HEK293 (cell line): ENCODE measurements around the gene TRIP10.

Source experiments
- BCL11B ChIP-seq: fragments of 450-650 bp; formaldehyde crosslinking; IDR thresholded peaks from 2 replicates; pipeline ENCODE4 v1.5.1; 2016; ENCODE audit warnings: low read depth, missing biosample characterization, missing genetic modification characterization
- GFI1B ChIP-seq: fragments of 450-650 bp; formaldehyde crosslinking; IDR thresholded peaks from 2 replicates; pipeline ENCODE4 v1.5.1; 2016; ENCODE audit warnings: missing biosample characterization, missing genetic modification characterization
- GLIS2 ChIP-seq: fragments of 450-650 bp; formaldehyde crosslinking; IDR thresholded peaks from 2 replicates; pipeline ENCODE4 v1.5.1; 2016; ENCODE audit warnings: missing biosample characterization, missing genetic modification characterization
- HIC1 ChIP-seq: fragments of 450-650 bp; formaldehyde crosslinking; IDR thresholded peaks from 2 replicates; pipeline ENCODE4 v1.5.1; 2016; ENCODE audit warnings: missing biosample characterization, missing genetic modification characterization
- HOXC10 ChIP-seq: sonication (generic); formaldehyde crosslinking; IDR thresholded peaks from 2 replicates; pipeline ENCODE4 v1.8.1; 2023; ENCODE audit warnings: mild to moderate bottlenecking, missing genetic modification reagents
- HOXD13 ChIP-seq: sonication (generic); formaldehyde crosslinking; IDR thresholded peaks from 2 replicates; pipeline ENCODE4 v1.8.0; 2022; ENCODE audit warnings: missing genetic modification reagents, borderline replicate concordance
- SALL2 ChIP-seq: fragments of 450-650 bp; formaldehyde crosslinking; IDR thresholded peaks from 2 replicates; pipeline ENCODE4 v1.5.0; 2017; ENCODE audit warnings: missing biosample characterization, mild to moderate bottlenecking, missing genetic modification characterization, borderline replicate concordance
- TSHZ1 ChIP-seq: fragments of 450-650 bp; formaldehyde crosslinking; IDR thresholded peaks from 2 replicates; pipeline ENCODE4 v1.5.1; 2016; ENCODE audit warnings: missing biosample characterization, missing genetic modification characterization, borderline replicate concordance
- ZBTB10 ChIP-seq: fragments of 450-650 bp; formaldehyde crosslinking; IDR thresholded peaks from 2 replicates; pipeline ENCODE4 v1.5.1; 2016; ENCODE audit warnings: missing biosample characterization, missing genetic modification characterization
- ZBTB7A ChIP-seq: fragments of 450-650 bp; formaldehyde crosslinking; IDR thresholded peaks from 2 replicates; pipeline ENCODE4 v1.5.1; 2016; ENCODE audit warnings: low read depth, missing biosample characterization, missing genetic modification characterization
- ZEB2 ChIP-seq: fragments of 450-650 bp; formaldehyde crosslinking; IDR thresholded peaks from 2 replicates; pipeline ENCODE4 v1.5.1; 2016; ENCODE audit warnings: missing biosample characterization, missing genetic modification characterization
- ZFP3 ChIP-seq: fragments of 450-650 bp; formaldehyde crosslinking; IDR thresholded peaks from 2 replicates; pipeline ENCODE4 v1.5.1; 2016; ENCODE audit warnings: low read depth, missing biosample characterization, missing genetic modification characterization
- ZNF202 ChIP-seq: fragments of 450-650 bp; formaldehyde crosslinking; IDR thresholded peaks from 2 replicates; pipeline ENCODE4 v1.5.1; 2016; ENCODE audit warnings: missing biosample characterization, missing genetic modification characterization, borderline replicate concordance
- ZNF280C ChIP-seq: fragments of 450-650 bp; formaldehyde crosslinking; IDR thresholded peaks from 2 replicates; pipeline ENCODE4 v1.5.1; 2016; ENCODE audit warnings: missing biosample characterization, missing genetic modification characterization
- ZNF302 ChIP-seq: fragments of 450-650 bp; formaldehyde crosslinking; IDR thresholded peaks from 2 replicates; pipeline ENCODE4 v1.5.1; 2016; ENCODE audit warnings: missing biosample characterization, missing genetic modification characterization, low read depth
- ZNF404 ChIP-seq: fragments of 450-650 bp; formaldehyde crosslinking; IDR thresholded peaks from 2 replicates; pipeline ENCODE4 v1.5.1; 2017; ENCODE audit warnings: missing biosample characterization, missing genetic modification characterization
- ZNF423 ChIP-seq: fragments of 450-650 bp; formaldehyde crosslinking; IDR thresholded peaks from 2 replicates; pipeline ENCODE4 v1.5.1; 2016; ENCODE audit warnings: missing biosample characterization, missing genetic modification characterization
- ZNF501 ChIP-seq: fragments of 450-650 bp; formaldehyde crosslinking; IDR thresholded peaks from 2 replicates; pipeline ENCODE4 v1.5.1; 2016; ENCODE audit warnings: missing biosample characterization, missing genetic modification characterization
- ZNF521 ChIP-seq: fragments of 450-650 bp; formaldehyde crosslinking; IDR thresholded peaks from 2 replicates; pipeline ENCODE4 v1.5.1; 2017; ENCODE audit warnings: missing biosample characterization, mild to moderate bottlenecking, missing genetic modification characterization
- ZNF623 ChIP-seq: fragments of 450-650 bp; formaldehyde crosslinking; IDR thresholded peaks from 2 replicates; pipeline ENCODE4 v1.5.1; 2016; ENCODE audit warnings: missing biosample characterization, missing genetic modification characterization
- ZNF624 ChIP-seq: fragments of 450-650 bp; formaldehyde crosslinking; IDR thresholded peaks from 2 replicates; pipeline ENCODE4 v1.5.1; 2017; ENCODE audit warnings: missing biosample characterization, missing genetic modification characterization
- ZNF658 ChIP-seq: fragments of 450-650 bp; formaldehyde crosslinking; IDR thresholded peaks from 2 replicates; pipeline ENCODE4; 2016; ENCODE audit warnings: missing biosample characterization, missing genetic modification characterization
- ZNF660 ChIP-seq: fragments of 450-650 bp; IDR thresholded peaks from 2 replicates; pipeline ENCODE4 v1.5.1; 2018; ENCODE audit warnings: missing biosample characterization, mild to moderate bottlenecking, missing genetic modification characterization
- ZNF692 ChIP-seq: fragments of 450-650 bp; formaldehyde crosslinking; IDR thresholded peaks from 2 replicates; pipeline ENCODE4 v1.5.1; 2016; ENCODE audit warnings: missing biosample characterization, missing genetic modification characterization
- ZSCAN16 ChIP-seq: fragments of 450-650 bp; formaldehyde crosslinking; IDR thresholded peaks from 2 replicates; pipeline ENCODE4 v1.5.1; 2016; ENCODE audit warnings: missing biosample characterization, missing genetic modification characterization
- ZSCAN23 ChIP-seq: fragments of 450-650 bp; formaldehyde crosslinking; IDR thresholded peaks from 2 replicates; pipeline ENCODE4 v1.5.1; 2016; ENCODE audit warnings: missing biosample characterization, missing genetic modification characterization
- ZSCAN30 ChIP-seq: fragments of 450-650 bp; IDR thresholded peaks from 2 replicates; pipeline ENCODE4 v1.5.1; 2018; ENCODE audit warnings: missing biosample characterization, mild to moderate bottlenecking, missing genetic modification characterization, moderate library complexity
- ZXDB ChIP-seq: fragments of 450-650 bp; formaldehyde crosslinking; IDR thresholded peaks from 2 replicates; pipeline ENCODE4 v1.5.1; 2016; ENCODE audit warnings: missing biosample characterization, missing genetic modification characterization

The TRIP10 gene

GRCh38 chr19:6744381-6745301 is 5.2 kb downstream of the TRIP10 start (continued):
- no peak for TF ChIP-seq SALL2 (tag by site-specific recombination)
- no peak for TF ChIP-seq ZSCAN30 (tag by site-specific recombination)
- TF ChIP-seq ZNF404 (tag by site-specific recombination), result no peak
- no peak for TF ChIP-seq GFI1B (tag by site-specific recombination)
- peak; percentile 72; the same call in 1 of the 2 replicates for TF ChIP-seq ZXDB (tag by site-specific recombination)
- TF ChIP-seq ZNF501 (tag by site-specific recombination), result no peak
- peak; percentile 76; the same call in 1 of the 2 replicates for TF ChIP-seq ZEB2 (tag by site-specific recombination)
- no peak for TF ChIP-seq ZNF658 (tag by site-specific recombination)
- no peak for TF ChIP-seq HOXC10 (CRISPR knock-in tag)
- TF ChIP-seq ZNF624 (tag by site-specific recombination), result no peak
- no peak for TF ChIP-seq ZNF302
- no peak for TF ChIP-seq HOXD13 (CRISPR knock-in tag)
- TF ChIP-seq ZBTB7A (tag by site-specific recombination), result no peak
- TF ChIP-seq ZNF423 (tag by site-specific recombination), result peak; percentile 33; the same call in 1 of the 2 replicates
- TF ChIP-seq ZFP3 (tag by site-specific recombination), result no peak
- no peak for TF ChIP-seq ZSCAN16
- TF ChIP-seq TSHZ1 (tag by site-specific recombination), result peak; percentile 13; the same call in 1 of the 2 replicates
- 0 out of 2 replicates have a peak, but pooled peaks have one; percentile 13 for TF ChIP-seq BCL11B
- TF ChIP-seq ZNF521 (tag by site-specific recombination), result no peak
- TF ChIP-seq ZNF280C (tag by site-specific recombination), result no peak
- peak; percentile 89 for TF ChIP-seq ZNF660 (tag by site-specific recombination)
- TF ChIP-seq ZNF692 (tag by site-specific recombination), result peak; percentile 98
- TF ChIP-seq ZSCAN23 (tag by site-specific recombination), result 0 out of 2 replicates have a peak, but pooled peaks have one; percentile 35
- TF ChIP-seq ZNF623 (tag by site-specific recombination), result no peak
- TF ChIP-seq HIC1, result peak; percentile 72
- TF ChIP-seq GLIS2 (tag by site-specific recombination), result peak; percentile 66
- no peak for TF ChIP-seq ZNF202 (tag by site-specific recombination)
- peak; percentile 86; the same call in 1 of the 2 replicates for TF ChIP-seq ZBTB10 (tag by site-specific recombination)
